ENCODE results near the gene KLHL29. TPM values are rescaled to one million over a fixed set of nuclear protein-coding genes. Genes with fewer than 3 reads are reported as not detected.

KLHL29 gene
- polyA plus RNA-seq, 1 of the 3 experiments (the other 2 are of a cell fraction), result 4.6 TPM

DNA sequence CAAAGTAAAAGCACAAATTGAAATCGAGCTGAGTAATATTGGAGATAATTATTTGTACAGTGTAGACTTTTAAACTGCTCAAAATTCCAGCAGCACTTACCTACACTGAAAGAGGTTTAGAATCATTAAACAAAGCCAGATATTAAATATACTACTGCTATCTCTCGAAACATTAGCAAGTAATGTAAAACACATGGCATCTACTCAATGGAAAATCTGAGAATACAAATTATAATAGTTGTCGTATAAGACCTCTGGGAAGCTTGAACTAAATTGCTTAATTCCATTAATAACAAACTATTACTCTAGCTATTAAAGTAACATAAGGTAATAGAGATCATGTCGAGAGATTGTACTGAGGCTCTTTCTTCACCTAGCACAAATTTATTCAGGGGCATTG lies 108.9 kb downstream of the KLHL29 start:
- WGBS (ENCODE audit: low lambda C conversion rate), result 46% methylated on average over 4 of the region's 4 CpGs
- no peak for DNase-seq

DNA sequence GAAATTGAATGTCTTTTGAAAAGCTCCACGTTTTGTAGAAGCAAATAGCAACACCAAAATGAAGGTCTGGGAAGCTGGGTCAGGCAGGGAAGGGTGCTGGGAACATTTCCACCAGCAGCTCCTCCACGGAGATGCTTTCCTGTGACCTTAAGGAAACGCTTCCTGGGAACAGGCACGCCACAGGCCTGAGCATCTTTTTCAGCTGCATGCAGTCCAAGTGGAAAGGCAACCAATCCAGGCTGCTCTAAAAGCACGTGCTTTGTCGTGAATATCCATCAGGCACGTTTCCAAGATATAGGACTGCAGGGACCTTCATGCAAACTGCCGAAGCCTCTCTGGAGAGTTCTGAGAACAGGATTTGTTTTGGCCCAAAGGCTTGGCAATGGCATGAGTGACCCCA lies 109.3 kb downstream of the KLHL29 start:
- H3K4me2 ChIP-seq, result no peak overlapping the region
- no peaks in the 10 kb centered on the region for H3K79me2 ChIP-seq (ENCODE audit: insufficient read depth)
- no peaks in the 10 kb centered on the region for H3K9me3 ChIP-seq
- no peak overlapping the region for H2AFZ ChIP-seq (ENCODE audit: low read depth)
- H3K4me3 ChIP-seq (ENCODE audit: low read depth in 2 of 2, low read length in 1 of 2), result no peak overlapping the region
- no peaks in the 10 kb centered on the region for H3K9me2 ChIP-seq
- no peaks in the 10 kb centered on the region for H3F3A ChIP-seq (replicated peaks; ENCODE audit: insufficient read depth)
- WGBS (ENCODE audit: low lambda C conversion rate), result 74% methylated on average over 8 of the region's 8 CpGs
- H3K4me1 ChIP-seq (ENCODE audit: control insufficient read depth in 1 of 2, insufficient read depth in 2 of 2, low read depth in 1 of 2, low read length in 1 of 2), result peaks cover 25 to 34% of the 10 kb centered on the region in 2 experiments; a peak in 3 of 4 replicates
- no peak overlapping the region for H3K9ac ChIP-seq
- CTCF ChIA-PET, result interaction anchor here (0.8 to 3.5 kb wide), 5 partner anchors 11 to 267 kb away, joined by 3 to 20 read pairs (median 4); no protein-coding TSS in a partner anchor
- no peak for DNase-seq
- no peaks in the 10 kb centered on the region for H3K27me3 ChIP-seq (ENCODE audit: insufficient read depth)
- POLR2A ChIA-PET, result no interaction called here
- H3K36me3 ChIP-seq (replicated peaks in 1 of 2; ENCODE audit: control insufficient read depth in 1 of 2, insufficient read depth in 2 of 2, low read length in 1 of 2), result no peaks in the 10 kb centered on the region
- peak overlapping the region in 1 of 2 experiments; percentile 51; a peak in 2 of 4 replicates for H3K27ac ChIP-seq (ENCODE audit: low read depth in 2 of 2, low read length in 1 of 2)
- no peaks in the 10 kb centered on the region for H4K20me1 ChIP-seq (ENCODE audit: insufficient read depth)
- TF ChIP-seq TCF12 (IDR thresholded peaks at IDR 0.05) (no peak), FOSL2 (IDR thresholded peaks at IDR 0.05; ENCODE audit: borderline replicate concordance, low read depth) (no peak), SMC3 (IDR thresholded peaks at IDR 0.05; ENCODE audit: low read depth, low read length) (no peak), RFX5 (IDR thresholded peaks at IDR 0.05; ENCODE audit: low read length) (no peak), NRF1 (IDR thresholded peaks at IDR 0.05; ENCODE audit: low read depth, low read length) (no peak), FOXJ3 (CRISPR knock-in tag; IDR thresholded peaks at IDR 0.05) (no peak), EZH2phosphoT487 (IDR thresholded peaks at IDR 0.05; ENCODE audit: borderline replicate concordance, low read depth) (no peak), ELF1 (IDR thresholded peaks at IDR 0.05) (no peak), POLR2AphosphoS5 (IDR thresholded peaks at IDR 0.05; ENCODE audit: low read depth, low read length) (no peak), MXI1 (IDR thresholded peaks at IDR 0.05; ENCODE audit: low read depth, low read length) (no peak), GATA2 (CRISPR knock-in tag; IDR thresholded peaks at IDR 0.05) (no peak), YY1 (IDR thresholded peaks at IDR 0.05; ENCODE audit: low read depth) (no peak), GABPA (IDR thresholded peaks at IDR 0.05; ENCODE audit: low read depth) (no peak), TEAD4 (IDR thresholded peaks at IDR 0.05; ENCODE audit: borderline replicate concordance, insufficient read depth) (no peak)
- TF ChIP-seq, protein P1, sequence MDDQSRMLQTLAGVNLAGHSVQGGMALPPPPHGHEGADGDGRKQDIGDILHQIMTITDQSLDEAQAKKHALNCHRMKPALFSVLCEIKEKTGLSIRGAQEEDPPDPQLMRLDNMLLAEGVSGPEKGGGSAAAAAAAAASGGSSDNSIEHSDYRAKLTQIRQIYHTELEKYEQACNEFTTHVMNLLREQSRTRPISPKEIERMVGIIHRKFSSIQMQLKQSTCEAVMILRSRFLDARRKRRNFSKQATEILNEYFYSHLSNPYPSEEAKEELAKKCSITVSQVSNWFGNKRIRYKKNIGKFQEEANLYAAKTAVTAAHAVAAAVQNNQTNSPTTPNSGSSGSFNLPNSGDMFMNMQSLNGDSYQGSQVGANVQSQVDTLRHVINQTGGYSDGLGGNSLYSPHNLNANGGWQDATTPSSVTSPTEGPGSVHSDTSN (IDR thresholded peaks at IDR 0.05), result no peak
- TF ChIP-seq, protein P2, sequence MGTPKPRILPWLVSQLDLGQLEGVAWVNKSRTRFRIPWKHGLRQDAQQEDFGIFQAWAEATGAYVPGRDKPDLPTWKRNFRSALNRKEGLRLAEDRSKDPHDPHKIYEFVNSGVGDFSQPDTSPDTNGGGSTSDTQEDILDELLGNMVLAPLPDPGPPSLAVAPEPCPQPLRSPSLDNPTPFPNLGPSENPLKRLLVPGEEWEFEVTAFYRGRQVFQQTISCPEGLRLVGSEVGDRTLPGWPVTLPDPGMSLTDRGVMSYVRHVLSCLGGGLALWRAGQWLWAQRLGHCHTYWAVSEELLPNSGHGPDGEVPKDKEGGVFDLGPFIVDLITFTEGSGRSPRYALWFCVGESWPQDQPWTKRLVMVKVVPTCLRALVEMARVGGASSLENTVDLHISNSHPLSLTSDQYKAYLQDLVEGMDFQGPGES (IDR thresholded peaks at IDR 0.05; ENCODE audit: low read depth, low read length), result no peak
- TF ChIP-seq, protein P3, sequence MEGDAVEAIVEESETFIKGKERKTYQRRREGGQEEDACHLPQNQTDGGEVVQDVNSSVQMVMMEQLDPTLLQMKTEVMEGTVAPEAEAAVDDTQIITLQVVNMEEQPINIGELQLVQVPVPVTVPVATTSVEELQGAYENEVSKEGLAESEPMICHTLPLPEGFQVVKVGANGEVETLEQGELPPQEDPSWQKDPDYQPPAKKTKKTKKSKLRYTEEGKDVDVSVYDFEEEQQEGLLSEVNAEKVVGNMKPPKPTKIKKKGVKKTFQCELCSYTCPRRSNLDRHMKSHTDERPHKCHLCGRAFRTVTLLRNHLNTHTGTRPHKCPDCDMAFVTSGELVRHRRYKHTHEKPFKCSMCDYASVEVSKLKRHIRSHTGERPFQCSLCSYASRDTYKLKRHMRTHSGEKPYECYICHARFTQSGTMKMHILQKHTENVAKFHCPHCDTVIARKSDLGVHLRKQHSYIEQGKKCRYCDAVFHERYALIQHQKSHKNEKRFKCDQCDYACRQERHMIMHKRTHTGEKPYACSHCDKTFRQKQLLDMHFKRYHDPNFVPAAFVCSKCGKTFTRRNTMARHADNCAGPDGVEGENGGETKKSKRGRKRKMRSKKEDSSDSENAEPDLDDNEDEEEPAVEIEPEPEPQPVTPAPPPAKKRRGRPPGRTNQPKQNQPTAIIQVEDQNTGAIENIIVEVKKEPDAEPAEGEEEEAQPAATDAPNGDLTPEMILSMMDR (IDR thresholded peaks at IDR 0.05), result no peak
- TF ChIP-seq, protein P4, sequence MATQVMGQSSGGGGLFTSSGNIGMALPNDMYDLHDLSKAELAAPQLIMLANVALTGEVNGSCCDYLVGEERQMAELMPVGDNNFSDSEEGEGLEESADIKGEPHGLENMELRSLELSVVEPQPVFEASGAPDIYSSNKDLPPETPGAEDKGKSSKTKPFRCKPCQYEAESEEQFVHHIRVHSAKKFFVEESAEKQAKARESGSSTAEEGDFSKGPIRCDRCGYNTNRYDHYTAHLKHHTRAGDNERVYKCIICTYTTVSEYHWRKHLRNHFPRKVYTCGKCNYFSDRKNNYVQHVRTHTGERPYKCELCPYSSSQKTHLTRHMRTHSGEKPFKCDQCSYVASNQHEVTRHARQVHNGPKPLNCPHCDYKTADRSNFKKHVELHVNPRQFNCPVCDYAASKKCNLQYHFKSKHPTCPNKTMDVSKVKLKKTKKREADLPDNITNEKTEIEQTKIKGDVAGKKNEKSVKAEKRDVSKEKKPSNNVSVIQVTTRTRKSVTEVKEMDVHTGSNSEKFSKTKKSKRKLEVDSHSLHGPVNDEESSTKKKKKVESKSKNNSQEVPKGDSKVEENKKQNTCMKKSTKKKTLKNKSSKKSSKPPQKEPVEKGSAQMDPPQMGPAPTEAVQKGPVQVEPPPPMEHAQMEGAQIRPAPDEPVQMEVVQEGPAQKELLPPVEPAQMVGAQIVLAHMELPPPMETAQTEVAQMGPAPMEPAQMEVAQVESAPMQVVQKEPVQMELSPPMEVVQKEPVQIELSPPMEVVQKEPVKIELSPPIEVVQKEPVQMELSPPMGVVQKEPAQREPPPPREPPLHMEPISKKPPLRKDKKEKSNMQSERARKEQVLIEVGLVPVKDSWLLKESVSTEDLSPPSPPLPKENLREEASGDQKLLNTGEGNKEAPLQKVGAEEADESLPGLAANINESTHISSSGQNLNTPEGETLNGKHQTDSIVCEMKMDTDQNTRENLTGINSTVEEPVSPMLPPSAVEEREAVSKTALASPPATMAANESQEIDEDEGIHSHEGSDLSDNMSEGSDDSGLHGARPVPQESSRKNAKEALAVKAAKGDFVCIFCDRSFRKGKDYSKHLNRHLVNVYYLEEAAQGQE (IDR thresholded peaks at IDR 0.05; ENCODE audit: low read depth, low read length), result no peak
- TF ChIP-seq, protein P5, sequence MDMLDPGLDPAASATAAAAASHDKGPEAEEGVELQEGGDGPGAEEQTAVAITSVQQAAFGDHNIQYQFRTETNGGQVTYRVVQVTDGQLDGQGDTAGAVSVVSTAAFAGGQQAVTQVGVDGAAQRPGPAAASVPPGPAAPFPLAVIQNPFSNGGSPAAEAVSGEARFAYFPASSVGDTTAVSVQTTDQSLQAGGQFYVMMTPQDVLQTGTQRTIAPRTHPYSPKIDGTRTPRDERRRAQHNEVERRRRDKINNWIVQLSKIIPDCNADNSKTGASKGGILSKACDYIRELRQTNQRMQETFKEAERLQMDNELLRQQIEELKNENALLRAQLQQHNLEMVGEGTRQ (IDR thresholded peaks at IDR 0.05; ENCODE audit: borderline replicate concordance, low read depth, low read length), result no peak

More for the DNA sequence above, 108.9 kb downstream of the KLHL29 start:
- Histone ChIP-seq H3K79me2 (ENCODE audit: insufficient read depth) (no peaks in the 10 kb centered on the region), H3K36me3 (replicated peaks in 1 of 2; ENCODE audit: control insufficient read depth in 1 of 2, insufficient read depth in 2 of 2, low read length in 1 of 2) (no peaks in the 10 kb centered on the region), H4K20me1 (ENCODE audit: insufficient read depth) (no peaks in the 10 kb centered on the region), H3K9me3 (no peaks in the 10 kb centered on the region), H3K27me3 (ENCODE audit: insufficient read depth) (no peaks in the 10 kb centered on the region), H3K27ac (ENCODE audit: low read depth in 2 of 2, low read length in 1 of 2) (peak overlapping the region in 1 of 2 experiments; percentile 51; a peak in 2 of 4 replicates), H3K4me2 (no peak overlapping the region), H3K9me2 (no peaks in the 10 kb centered on the region), H3K9ac (no peak overlapping the region), H2AFZ (ENCODE audit: low read depth) (no peak overlapping the region), H3K4me3 (ENCODE audit: low read depth in 2 of 2, low read length in 1 of 2) (no peak overlapping the region), H3K4me1 (ENCODE audit: control insufficient read depth in 1 of 2, insufficient read depth in 2 of 2, low read depth in 1 of 2, low read length in 1 of 2) (peaks cover 21 to 33% of the 10 kb centered on the region in 2 experiments; a peak in 3 of 4 replicates), H3F3A (replicated peaks; ENCODE audit: insufficient read depth) (no peaks in the 10 kb centered on the region)
- TF ChIP-seq CHD2 (IDR thresholded peaks at IDR 0.05; ENCODE audit: low read length, partially characterized antibody), result peak; percentile 42
- TF ChIP-seq TEAD4 (IDR thresholded peaks at IDR 0.05; ENCODE audit: borderline replicate concordance, insufficient read depth), result no peak
- ChIA-PET POLR2A (no interaction called here), CTCF (interaction anchor here (0.8 to 3.5 kb wide), 7 partner anchors 11 to 267 kb away, joined by 3 to 20 read pairs (median 6); no protein-coding TSS in a partner anchor)

Measured in SK-N-SH (cell line).